AG08395 (cell line): Measurements from ENCODE around the gene CTRB2.
"Not testable (repeated sequence)": the region's sequence is repeated elsewhere in the genome, so short reads cannot be mapped to it uniquely, and the experiment has no call there.

ENCODE experiments used
- DNase-seq: peaks from one replicate; pipeline ENCODE4 v3.0.0; 2012; ENCODE audit warnings: mixed read lengths, low spot score

The CTRB2 gene

GRCh38 chr16:75226550-75227360 is 19.8 kb upstream of the CTRB2 start:
- no peak for DNase-seq

- no peak for DNase-seq
Measured at GRCh38 chr16:75225678-75226515, 18.9 kb upstream of the CTRB2 start.

GRCh38 chr16:75225092-75225491 is 18.1 kb upstream of the CTRB2 start:
- DNase-seq, result no peak

- no peak for DNase-seq
Measured at GRCh38 chr16:75224306-75225082, 17.5 kb upstream of the CTRB2 start.

- DNase-seq, result not testable (repeated sequence)
Measured at GRCh38 chr16:75223129-75223528, 16.2 kb upstream of the CTRB2 start.

GRCh38 chr16:75222271-75222783 is 15.4 kb upstream of the CTRB2 start:
- DNase-seq, result no peak

GRCh38 chr16:75219838-75220237 is 12.9 kb upstream of the CTRB2 start:
- no peak for DNase-seq

GRCh38 chr16:75219088-75219487 is 12.1 kb upstream of the CTRB2 start:
- no peak for DNase-seq

- no peak for DNase-seq
Measured at GRCh38 chr16:75218256-75219076, 11.5 kb upstream of the CTRB2 start, which contains the start of gene CTRB1. CTRB1 (plus strand) TSS chr16:75218988; CDS start chr16:75219008, 20 bp downstream.

GRCh38 chr16:75217389-75217851 is 10.5 kb upstream of the CTRB2 start:
- DNase-seq, result no peak

GRCh38 chr16:75216576-75216975 is 9.6 kb upstream of the CTRB2 start:
- no peak for DNase-seq

- no peak for DNase-seq
Measured at GRCh38 chr16:75216127-75216526, 9.2 kb upstream of the CTRB2 start.

GRCh38 chr16:75211286-75211685 is 4.3 kb upstream of the CTRB2 start:
- not testable (repeated sequence) for DNase-seq

- DNase-seq, result no peak
Measured at GRCh38 chr16:75209944-75210343, 3.0 kb upstream of the CTRB2 start.

- DNase-seq, result not testable (repeated sequence)
Measured at GRCh38 chr16:75209514-75209913, 2.6 kb upstream of the CTRB2 start.

- DNase-seq, result no peak
Measured at GRCh38 chr16:75208861-75209505, 2.0 kb upstream of the CTRB2 start.

GRCh38 chr16:75208242-75208825 is 1.4 kb upstream of the CTRB2 start:
- DNase-seq, result no peak

GRCh38 chr16:75207831-75208230 is 870 bp upstream of the CTRB2 start:
- DNase-seq, result no peak

GRCh38 chr16:75205961-75206748 is 806 bp downstream of the CTRB2 start:
- DNase-seq, result not testable (repeated sequence)
